ENCODE measurements around the gene CHST11. TPM values are rescaled to one million over a fixed set of nuclear protein-coding genes. Genes with fewer than 3 reads are reported as not detected.

CHST11 gene
- total and polyA plus RNA-seq, 2 of the 4 experiments (the other 2 are of a cell fraction) = 1.4 to 2.7 TPM

DNA sequence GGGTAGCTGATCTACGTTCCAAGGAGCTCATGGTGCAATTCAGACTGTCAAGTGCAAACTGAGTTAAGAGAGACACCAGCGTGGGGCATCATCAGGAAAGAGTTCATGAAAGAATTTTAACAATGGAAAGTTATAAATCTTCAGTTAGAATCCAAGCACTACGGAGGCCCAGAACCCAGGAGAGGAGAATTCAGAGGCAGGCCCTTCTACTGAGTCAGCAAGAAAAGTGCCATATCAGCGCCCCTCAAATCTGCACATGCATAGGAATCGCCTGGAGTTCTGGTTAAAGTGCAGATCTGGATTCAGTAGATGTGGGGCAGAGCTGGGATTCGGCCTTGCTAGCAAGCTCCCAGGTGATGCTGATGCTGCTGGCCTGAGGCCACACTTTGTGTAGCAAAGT lies 45.9 kb downstream of the CHST11 start:
- H3K9me3 ChIP-seq (ENCODE audit: control insufficient read depth, insufficient read depth, low read length) = peaks cover 2% of the 10 kb centered on the region; the same call in 1 of the 2 replicates
- H3K9ac ChIP-seq (ENCODE audit: low read depth, low read length) = no peak overlapping the region
- no peak overlapping the region for H2AK9ac ChIP-seq (replicated peaks; ENCODE audit: low read depth, low read length, poor library complexity)
- no peak overlapping the region for H4K5ac ChIP-seq (ENCODE audit: low read depth, low read length)
- DNase-seq (no peak), ATAC-seq (ENCODE audit: low read depth) (no peak)
- 74% methylated on average over 3 of the region's 6 CpGs; no CpG with 5 or more reads in 1 of the 2 experiments for whole genome bisulfite sequencing, 2 experiments (ENCODE audit: extremely low coverage in 2 of 2, insufficient read length in 1 of 2)
- in situ Hi-C loops (cut with MboI; ENCODE audit: low sequenced_read_pairs) (no loop called here), intact Hi-C loops (cut with micrococcal nuclease) (no loop called here), dilution Hi-C loops (cut with HindIII; ENCODE audit: low sequenced_read_pairs, unreplicated experiment) (no loop called here)
- no peaks in the 10 kb centered on the region; the same call in 1 of the 2 replicates for H3K9me1 ChIP-seq (ENCODE audit: insufficient read depth, low read length)
- H3K18ac ChIP-seq (ENCODE audit: low read depth, low read length) = no peak overlapping the region
- H4K20me1 ChIP-seq (ENCODE audit: insufficient read depth, low read length) = no peaks in the 10 kb centered on the region
- H2BK20ac ChIP-seq (ENCODE audit: low read depth, low read length) = no peak overlapping the region
- H3K23ac ChIP-seq (ENCODE audit: low read depth, low read length) = no peak overlapping the region
- no peak overlapping the region for H3K4me3 ChIP-seq (ENCODE audit: insufficient read depth, low read depth, low read length)
- no peak overlapping the region for H4K8ac ChIP-seq (ENCODE audit: low read depth in 2 of 2, low read length in 2 of 2)
- H4K91ac ChIP-seq (ENCODE audit: insufficient read depth, low read depth, low read length) = no peak overlapping the region
- CTCF ChIA-PET = no interaction called here
- no TSS peak for BruUV-seq (replicated peaks)
- peaks cover 29% of the 10 kb centered on the region for H3K27me3 ChIP-seq (ENCODE audit: control insufficient read depth, insufficient read depth, low read length)
- H3K14ac ChIP-seq (replicated peaks; ENCODE audit: low read depth, low read length) = no peak overlapping the region
- no peak overlapping the region for H3K4me2 ChIP-seq (ENCODE audit: low read depth, low read length)
- no peaks in the 10 kb centered on the region for H3K4me1 ChIP-seq (ENCODE audit: control insufficient read depth, insufficient read depth, low read length)
- H3K36me3 ChIP-seq (ENCODE audit: control insufficient read depth, insufficient read depth, low read length) = no peaks in the 10 kb centered on the region
- no peak overlapping the region for H3K4ac ChIP-seq (ENCODE audit: low read depth, low read length)
- no peak for TF ChIP-seq CHD1 (IDR thresholded peaks at IDR 0.05; ENCODE audit: low read depth, low read length)
- TF ChIP-seq MAFK (IDR thresholded peaks at IDR 0.05; ENCODE audit: low read depth, low read length) = peak; percentile 80
- TF ChIP-seq USF2 (IDR thresholded peaks at IDR 0.05; ENCODE audit: low read depth, low read length) = no peak
- no peak for TF ChIP-seq MXI1 (IDR thresholded peaks at IDR 0.05; ENCODE audit: borderline replicate concordance, low read depth, low read length)
- no peak overlapping the region for H2BK120ac ChIP-seq (ENCODE audit: low read depth, low read length)
- H2AK5ac ChIP-seq (ENCODE audit: low read depth, low read length) = no peak overlapping the region
- no peak overlapping the region for H3K56ac ChIP-seq (ENCODE audit: extremely low read depth, insufficient read depth, low read length)
- H3K27ac ChIP-seq (ENCODE audit: insufficient read depth, low read length) = no peak overlapping the region
- H3K79me1 ChIP-seq (ENCODE audit: low read depth in 1 of 2, low read length in 2 of 2) = no peaks in the 10 kb centered on the region
- no peak overlapping the region for H2BK15ac ChIP-seq (ENCODE audit: low read depth, low read length)
- H2BK5ac ChIP-seq (ENCODE audit: low read depth, low read length, poor library complexity, severe bottlenecking) = no peak overlapping the region
- POLR2A ChIA-PET (ENCODE audit: unreplicated experiment) = no interaction called here
- no peak overlapping the region for H2AFZ ChIP-seq (replicated peaks; ENCODE audit: low read length, poor library complexity)
